NCI-H146 treated with DMSO at 0.1 percent for 48 hours (cell line): Measurements from ENCODE around the gene PDZK1.
A peak's percentile ranks its signal among the peaks of the same experiment; 100 is the strongest.
"Not testable (repeated sequence)": the region's sequence is repeated elsewhere in the genome, so short reads cannot be mapped to it uniquely, and the experiment has no call there.

Experiments used
- DNase-seq: peaks from one replicate; lab custom pipeline; 2025; ENCODE audit not compliant: unreplicated experiment; lab: John Stamatoyannopoulos, UW

The PDZK1 gene

DNA sequence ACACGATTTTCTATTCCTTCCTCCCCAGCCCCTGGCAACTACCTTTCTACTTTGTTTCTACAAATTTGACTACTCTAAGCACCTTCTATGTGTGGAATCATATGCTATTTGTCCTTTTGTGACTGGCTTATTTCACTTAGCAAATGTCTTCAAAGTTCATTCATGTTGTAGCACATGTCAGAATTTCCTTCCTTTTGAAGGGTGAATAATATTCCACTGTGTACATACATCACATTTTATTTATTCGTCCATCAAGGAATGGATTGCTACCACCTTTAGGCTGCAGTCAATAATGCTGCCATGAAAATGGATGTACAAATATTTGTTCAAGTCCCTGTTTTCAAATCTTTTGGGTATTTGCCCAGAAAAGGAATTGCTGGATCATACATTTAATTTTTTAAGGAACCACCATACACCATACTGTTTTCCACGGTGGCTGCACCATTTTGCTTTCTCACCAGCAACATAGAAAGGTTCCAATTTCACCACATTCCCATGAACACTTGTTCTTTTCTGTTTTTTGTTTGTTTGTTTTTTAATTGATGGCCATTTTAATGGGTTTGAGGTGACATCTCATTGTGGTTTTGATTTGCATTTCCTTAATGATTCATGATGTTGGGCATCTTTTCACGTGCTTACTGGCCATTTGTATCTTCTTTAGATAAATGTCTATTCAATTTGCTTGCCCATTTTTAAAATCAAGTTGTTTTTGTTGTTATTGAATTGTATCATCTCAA lies 3.3 kb upstream of the PDZK1 start:
- no peak for DNase-seq

- DNase-seq, result no peak
Measured at GRCh38 chr1:145708063-145708462, 895 bp upstream of the PDZK1 start.

- no peak for DNase-seq
Measured at GRCh38 chr1:145706086-145706664, 993 bp downstream of the PDZK1 start.

- no peak for DNase-seq
Measured at GRCh38 chr1:145705622-145706021, 1.5 kb downstream of the PDZK1 start.

DNA sequence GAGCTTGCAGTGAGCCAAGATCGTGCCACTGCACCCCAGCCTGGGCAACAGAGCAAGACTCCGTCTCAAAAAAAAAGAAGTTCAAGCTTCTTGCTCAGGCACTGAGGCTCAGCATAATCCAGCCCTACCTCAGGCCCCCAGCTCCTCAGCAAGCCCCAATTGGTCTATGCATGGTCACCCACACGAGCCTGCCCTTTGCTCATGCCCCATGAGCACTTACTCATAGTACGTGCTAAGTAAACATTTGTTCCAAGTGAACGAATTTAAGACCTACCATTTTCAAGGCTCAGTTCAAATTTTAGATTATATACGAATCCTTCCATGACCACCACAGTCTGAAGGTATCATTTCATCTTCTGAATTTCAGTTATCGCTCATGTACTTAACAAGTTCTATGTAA lies 4.3 kb downstream of the PDZK1 start:
- no peak for DNase-seq

- no peak for DNase-seq
Measured at GRCh38 chr1:145702052-145702451, 5.1 kb downstream of the PDZK1 start.

GRCh38 chr1:145701306-145701862 lies 5.8 kb downstream of the PDZK1 start:
- DNase-seq, result no peak

DNA sequence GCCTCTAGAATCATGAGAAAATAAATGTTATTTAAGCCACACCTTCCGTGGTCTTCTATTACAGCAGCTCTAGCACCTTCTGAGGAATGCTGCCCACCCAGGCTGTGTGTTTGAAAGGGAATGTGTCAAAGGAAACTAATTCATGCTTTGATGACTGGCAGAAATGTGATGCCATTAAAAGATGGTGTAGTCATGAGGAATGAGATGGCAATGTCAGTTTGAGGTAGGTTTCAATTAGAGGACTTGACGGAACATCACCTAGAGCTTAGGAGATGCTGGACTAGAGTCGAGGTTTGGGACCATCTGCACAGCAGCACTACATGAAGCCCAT lies 10.6 kb downstream of the PDZK1 start:
- DNase-seq, result no peak

DNA sequence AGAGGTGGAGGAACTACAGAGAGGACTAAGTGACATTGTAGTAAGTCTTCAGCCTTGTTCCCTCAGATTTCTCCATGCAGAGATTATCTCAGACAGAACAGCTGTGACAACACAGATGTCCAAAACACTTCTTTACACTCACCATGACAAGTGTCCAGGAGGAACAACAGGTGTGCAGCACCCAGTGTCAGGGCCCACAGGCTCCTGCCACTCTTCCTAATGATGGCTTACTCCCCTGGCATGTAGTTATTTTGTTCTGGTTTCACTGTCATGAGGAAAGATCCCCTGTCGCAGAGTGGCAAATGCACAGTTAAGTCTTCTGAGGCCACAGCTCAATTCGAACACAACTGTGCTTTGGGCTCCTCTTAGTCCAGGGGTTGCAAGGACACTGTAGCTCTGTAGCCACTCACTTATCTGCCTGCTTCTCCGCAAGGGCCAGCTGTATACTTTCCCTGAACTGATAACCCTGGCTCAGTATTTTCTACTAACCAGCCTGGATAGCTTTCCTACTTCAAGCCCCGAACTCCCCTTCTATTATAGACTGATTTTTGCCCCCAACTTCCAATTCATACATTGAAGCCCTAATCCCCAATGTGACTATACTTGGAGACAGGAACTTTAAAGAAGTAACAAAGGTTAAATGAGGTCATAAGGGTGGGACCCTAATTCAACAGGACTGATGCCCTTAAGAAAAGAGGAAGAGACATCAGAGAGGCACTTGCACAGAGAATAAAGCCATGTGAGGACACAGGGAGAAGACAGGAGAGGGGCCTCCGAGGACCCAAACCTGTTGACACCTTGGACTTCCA lies 11.1 kb downstream of the PDZK1 start:
- DNase-seq, result no peak

DNA sequence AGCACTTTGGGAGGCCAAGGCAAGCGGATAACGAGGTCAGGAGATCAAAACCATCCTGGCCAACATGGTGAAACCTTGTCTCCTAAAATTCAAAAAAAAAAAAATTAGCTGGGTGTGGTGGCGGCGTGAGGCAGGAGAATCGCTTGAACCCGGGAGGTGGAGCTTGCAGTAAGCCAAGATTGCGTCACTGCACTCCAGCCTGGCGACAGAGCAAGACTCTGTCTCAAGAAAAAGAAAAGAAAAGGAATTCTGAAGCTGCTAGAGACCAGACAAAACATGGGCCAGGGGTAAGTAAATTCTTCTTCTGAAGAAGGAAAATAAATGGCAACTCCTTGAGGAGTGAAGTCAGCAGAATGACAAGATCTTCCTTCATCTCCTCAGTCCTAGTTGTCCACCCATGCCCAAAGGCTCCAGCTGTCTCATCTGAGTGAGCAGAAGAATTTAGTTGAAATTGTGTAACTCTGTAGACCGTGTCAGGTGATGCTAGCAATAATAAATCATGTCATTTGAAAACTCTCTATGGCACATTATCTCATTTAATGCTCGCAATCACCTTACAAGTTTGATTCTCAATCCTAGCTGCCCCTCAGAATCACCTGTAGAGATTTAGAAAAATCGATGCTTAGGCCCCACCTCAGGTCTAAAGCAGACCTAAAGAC lies 14.3 kb downstream of the PDZK1 start:
- DNase-seq, result no peak

DNA sequence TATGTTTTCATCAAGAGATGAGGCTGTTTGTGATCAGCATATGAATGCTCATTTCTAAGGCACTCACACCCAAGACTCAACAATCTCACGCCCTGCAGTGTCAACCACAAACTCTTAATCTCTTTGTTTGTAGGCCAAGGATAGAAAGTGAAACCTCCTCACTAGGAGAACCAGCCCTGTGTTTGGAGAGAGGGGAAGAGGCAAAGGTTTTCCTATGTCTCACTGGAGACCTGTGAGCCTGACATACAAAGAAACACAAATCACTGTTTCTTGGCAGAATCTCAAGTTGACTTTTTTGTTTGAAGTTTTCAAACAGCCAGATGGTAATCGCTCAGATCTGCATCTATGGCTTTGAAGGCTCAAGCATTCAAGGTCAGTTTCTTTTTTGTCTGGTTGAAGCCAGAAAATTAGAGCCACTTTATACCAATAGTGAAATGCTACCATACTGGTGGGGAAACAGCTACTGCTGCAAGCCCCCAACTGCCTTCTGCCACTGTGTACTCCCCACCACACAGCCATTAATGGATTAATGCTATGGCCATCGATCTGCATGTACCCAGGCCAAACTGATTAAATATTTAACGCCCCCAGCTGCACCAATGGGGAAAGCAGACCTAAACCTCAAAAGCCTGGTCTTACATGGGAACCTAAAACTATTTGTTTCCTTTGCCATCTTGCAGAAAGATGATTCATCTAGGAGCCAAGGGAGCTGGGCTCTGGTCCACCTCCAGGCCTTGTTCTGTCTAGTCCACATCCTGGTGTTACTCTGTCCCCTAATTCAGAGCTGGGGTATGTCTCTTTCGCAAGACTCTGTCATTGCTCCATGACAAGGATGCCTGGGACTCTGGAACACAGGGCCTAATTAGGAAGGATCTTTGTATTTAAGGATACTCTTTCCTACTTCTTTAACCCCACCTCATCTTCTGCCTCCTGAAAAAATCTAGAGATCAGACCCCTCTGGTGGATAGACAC lies 16.3 kb downstream of the PDZK1 start:
- DNase-seq, result no peak

DNA sequence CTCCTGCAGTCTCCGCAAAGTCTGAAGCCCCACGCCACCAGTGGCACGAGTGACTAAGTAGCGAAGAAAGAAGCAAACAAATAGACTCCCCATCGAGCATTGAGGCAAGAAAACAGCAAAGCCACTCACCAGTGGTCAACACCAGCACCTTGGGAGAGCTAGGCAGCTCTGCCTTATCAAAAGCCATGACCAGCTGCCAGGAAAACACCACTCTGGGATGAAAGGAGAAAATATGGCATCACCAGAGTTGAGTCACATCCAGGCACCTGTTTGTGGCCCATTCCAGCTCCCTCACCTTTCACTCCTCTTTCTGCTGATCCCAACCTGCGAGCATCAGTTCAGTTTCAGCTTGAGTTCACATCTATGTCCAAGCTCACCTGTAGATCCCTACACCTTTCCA lies 17.2 kb downstream of the PDZK1 start:
- no peak for DNase-seq

DNA sequence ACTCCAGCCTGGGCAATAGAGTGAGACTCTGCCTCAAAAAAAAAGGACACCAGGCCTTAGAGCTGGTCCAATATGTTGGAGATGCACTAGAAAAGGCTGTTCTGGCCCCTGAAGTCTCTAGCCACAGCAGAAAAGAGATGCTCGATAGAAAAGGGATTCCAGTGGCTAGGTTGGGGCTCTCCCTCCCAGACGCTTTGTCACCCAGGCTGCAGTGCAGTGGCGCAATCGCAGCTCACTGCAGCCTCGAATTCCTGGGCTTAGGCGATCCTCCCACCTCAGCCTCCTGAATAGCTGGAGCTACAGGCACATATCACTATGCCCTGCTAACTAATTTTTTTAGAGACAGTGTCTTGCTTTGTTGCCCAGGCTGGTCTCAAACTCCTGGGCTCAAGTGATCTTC lies 18.2 kb downstream of the PDZK1 start:
- no peak for DNase-seq

DNA sequence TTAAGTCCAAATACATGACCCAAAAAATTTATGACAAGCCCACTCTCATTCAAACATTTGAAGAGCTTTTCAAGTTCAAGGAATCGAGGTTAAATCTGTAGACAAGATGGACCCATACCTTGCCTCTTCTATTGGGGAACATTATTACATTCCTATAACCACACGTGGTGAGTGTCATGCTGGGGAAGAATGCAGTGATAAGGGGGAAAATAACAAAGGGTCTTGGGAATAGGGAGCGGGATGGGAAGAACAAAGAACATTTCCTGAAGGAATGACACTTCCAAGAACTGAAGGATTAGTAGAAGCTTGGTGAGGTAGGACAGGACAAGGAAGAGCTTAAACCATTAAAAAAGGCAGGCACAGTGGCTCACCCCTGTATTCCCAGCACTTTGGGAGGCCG lies 18.8 kb downstream of the PDZK1 start:
- DNase-seq, result no peak

DNA sequence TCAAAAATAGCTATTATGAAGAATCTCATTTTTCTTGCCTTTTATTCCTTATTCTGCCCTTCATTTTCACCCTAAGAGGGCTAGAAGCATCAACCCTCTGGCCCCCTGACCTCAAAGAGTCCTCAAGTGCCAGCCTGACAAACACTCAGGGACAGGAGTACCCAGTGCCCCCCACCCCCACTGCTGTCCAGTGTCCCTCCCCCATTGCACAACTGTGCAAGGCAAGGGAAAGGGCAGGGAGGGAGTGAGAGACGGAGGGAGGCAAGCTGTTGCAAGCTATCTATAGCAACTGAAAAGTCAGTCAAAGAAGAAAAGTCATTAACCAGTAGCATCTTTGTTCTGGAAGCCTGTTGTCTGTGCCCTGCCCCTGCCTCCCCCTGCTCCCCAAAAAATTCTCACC lies 21.1 kb downstream of the PDZK1 start:
- DNase-seq, result not testable (repeated sequence)

DNA sequence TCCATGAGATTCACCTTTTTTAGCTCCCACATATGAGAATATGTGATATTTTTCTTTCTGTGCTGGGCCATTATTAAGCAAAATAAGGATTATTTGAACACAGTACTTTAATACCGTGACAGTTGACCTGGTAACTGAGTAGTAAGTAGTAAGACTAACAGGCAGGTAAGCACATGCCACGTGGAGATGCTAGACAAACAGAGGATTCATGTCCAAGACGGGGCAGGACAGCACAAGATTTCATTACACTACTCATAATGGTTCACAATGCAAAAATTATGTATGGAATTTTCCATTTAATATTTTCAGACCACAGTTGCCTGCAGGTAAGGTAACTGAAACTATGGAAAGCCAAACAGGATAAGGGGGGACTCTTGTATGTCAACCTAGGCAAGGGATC lies 22.3 kb downstream of the PDZK1 start:
- not testable (repeated sequence) for DNase-seq

- DNase-seq, result not testable (repeated sequence)
Measured at GRCh38 chr1:145673217-145673616, 34.0 kb downstream of the PDZK1 start.

DNA sequence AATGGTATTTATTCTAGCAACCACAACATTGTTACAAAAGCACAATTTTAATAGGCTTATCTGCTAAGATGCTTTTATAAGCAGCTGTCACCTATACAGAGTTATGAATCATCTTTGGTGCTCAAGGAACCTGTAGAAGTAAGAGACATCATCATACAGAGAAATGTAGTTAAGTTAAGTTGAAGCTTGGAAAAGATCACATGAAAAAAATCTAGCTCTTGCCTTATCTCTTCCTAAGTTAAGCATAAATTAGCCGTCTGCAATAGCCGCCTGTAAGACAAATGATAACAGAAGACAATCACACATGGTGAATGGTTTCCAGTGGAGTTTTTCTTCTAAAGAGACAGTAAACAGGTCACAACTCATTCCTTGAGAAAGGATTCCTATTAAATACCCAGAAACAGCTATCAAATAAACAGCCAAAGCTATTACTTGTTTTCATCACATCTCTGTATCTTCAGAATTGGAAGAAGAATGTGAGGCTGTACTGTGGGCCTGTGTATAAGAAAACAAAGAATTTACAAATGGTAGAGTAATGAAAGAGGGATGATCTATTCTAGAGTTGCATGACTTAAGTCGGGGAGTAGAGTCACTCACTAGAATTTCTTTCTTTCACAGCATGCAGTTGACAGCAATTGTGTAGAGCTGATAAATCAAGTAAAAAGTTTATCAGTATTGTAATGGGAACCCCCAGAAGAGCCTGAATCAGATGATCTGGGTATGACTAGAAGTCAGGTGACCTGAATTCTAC lies 36.0 kb downstream of the PDZK1 start:
- DNase-seq, result not testable (repeated sequence)

GRCh38 chr1:145665015-145665414 lies 42.2 kb downstream of the PDZK1 start:
- not testable (repeated sequence) for DNase-seq

DNA sequence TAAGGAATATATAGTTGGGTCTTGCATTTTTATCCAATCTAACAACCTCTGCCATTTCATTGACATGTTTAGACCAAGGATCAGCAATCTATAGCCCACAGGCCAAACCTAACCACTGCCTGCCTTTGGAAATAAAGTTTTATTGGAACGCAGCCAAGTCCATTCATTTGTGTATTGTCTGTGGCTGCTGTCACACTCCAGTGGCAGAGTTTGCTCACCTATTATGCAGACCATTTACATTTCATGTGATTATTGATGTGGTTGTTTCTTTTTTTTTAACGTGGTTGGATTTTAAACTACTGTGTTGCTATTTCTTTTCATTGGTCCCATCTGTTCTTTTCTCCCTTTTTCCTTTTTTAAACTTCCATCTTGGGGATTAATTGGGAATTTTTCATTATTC lies 44.7 kb downstream of the PDZK1 start:
- peak; percentile 29 for DNase-seq
